Thoracic aorta (tissue), 2 donors: ENCODE data around the gene LCOR. TPM values are rescaled to one million over a fixed set of nuclear protein-coding genes. Genes with fewer than 3 reads are reported as not detected.

Experiments
- ATAC-seq: fragments of 150-250 bp; one replicate; pipeline ENCODE4 v1.8.0; 2017; ENCODE audit warnings: low read depth; ENCODE audit not compliant: insufficient number of reproducible peaks, low FRiP score
- DNase-seq: peaks from one replicate; pipeline ENCODE4 v3.0.0-alpha.2; 2020; ENCODE audit warnings: low spot score
- H3K27ac ChIP-seq, 2 donors: fragments of 200-600 bp; sonication (generic); 1 replicate in 1 of 2; 2 replicates in 1 of 2; pipeline ENCODE4 v1.5.1; 2016; ENCODE audit warnings: mild to moderate bottlenecking in 2 of 2, moderate library complexity in 2 of 2
- H3K27me3 ChIP-seq: fragments of 200-600 bp; sonication (generic); replicated peaks from 2 replicates; pipeline ENCODE4 v1.6.0; 2016; ENCODE audit warnings: mild to moderate bottlenecking; ENCODE audit not compliant: insufficient read depth
- H3K36me3 ChIP-seq: fragments of 200-600 bp; sonication (generic); one replicate; pipeline ENCODE4 v1.5.1; 2016
- H3K4me1 ChIP-seq, 2 donors: fragments of 200-600 bp; sonication (generic); 1 replicate in 1 of 2; 2 replicates in 1 of 2; pipeline versions ENCODE4 v1.5.1 to v1.6.0; 2016; ENCODE audit warnings: low read depth in 2 of 2, mild to moderate bottlenecking in 1 of 2; ENCODE audit not compliant: control insufficient read depth in 1 of 2
- H3K4me3 ChIP-seq: fragments of 200-600 bp; sonication (generic); 2 replicates; pipeline ENCODE4 v1.5.1; 2016; ENCODE audit warnings: mild to moderate bottlenecking
- H3K9me3 ChIP-seq: fragments of 200-600 bp; sonication (generic); 2 replicates; pipeline ENCODE4 v1.5.1; 2016
- total RNA-seq, 2 donors: library from RNA; depleted of rRNA; stranded (reverse); fragments of >200 nt; gene quantifications; one replicate each; pipeline versions ENCODE4 v1.1.0 to v1.2.3, GENCODE V29; 2016
- TF ChIP-seq, protein P1 (sequence below): fragments of 200-600 bp; sonication (generic); IDR thresholded peaks from one replicate; pipeline ENCODE4 v1.5.1; 2019; ENCODE audit warnings: antibody characterized with exemption

LCOR gene
- total RNA-seq, 2 donors from 2014 or later = 18.3 to 23.3 TPM

DNA sequence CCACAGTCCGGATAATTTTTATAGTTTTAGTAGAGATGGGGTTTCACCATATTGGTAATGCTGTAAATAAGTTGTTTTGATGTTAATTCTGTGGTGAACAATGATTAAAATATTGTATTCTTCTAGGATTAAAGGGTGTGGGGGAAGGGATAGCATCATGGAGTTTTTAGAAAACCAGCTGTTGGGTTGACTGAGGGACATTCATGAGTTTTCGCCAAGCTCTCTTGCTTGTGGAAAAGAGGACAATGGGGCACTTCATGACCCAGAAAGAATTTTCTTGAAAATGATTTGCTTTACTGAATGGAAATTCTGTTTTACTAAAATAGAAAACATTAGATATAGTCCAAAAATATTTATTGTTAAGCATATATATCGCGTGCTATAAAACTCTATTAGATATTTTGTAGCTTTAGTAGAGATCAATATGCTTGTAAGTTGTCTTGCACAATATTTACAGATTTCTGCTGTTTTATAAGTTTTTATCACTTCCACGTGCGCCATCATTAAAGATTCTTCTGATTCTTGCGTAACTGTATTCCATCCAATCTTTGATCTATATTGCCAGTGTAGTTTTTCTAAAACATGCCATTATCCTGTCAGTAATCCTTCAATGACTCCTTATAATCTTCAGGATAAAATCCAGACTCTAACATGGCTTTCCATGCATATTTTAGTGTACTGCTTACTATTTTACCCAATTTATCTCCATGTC, 41.8 kb downstream of the LCOR start:
- no peaks in the 10 kb centered on the region for H3K9me3 ChIP-seq
- no peak for DNase-seq
- no peak for ATAC-seq
- no peak overlapping the region for H3K27ac ChIP-seq
- H3K36me3 ChIP-seq = no peaks in the 10 kb centered on the region
- H3K4me3 ChIP-seq = no peak overlapping the region
- H3K27me3 ChIP-seq = no peaks in the 10 kb centered on the region
- peaks cover 0 to 7% of the 10 kb centered on the region in 2 donors for H3K4me1 ChIP-seq
- TF ChIP-seq, protein P1, sequence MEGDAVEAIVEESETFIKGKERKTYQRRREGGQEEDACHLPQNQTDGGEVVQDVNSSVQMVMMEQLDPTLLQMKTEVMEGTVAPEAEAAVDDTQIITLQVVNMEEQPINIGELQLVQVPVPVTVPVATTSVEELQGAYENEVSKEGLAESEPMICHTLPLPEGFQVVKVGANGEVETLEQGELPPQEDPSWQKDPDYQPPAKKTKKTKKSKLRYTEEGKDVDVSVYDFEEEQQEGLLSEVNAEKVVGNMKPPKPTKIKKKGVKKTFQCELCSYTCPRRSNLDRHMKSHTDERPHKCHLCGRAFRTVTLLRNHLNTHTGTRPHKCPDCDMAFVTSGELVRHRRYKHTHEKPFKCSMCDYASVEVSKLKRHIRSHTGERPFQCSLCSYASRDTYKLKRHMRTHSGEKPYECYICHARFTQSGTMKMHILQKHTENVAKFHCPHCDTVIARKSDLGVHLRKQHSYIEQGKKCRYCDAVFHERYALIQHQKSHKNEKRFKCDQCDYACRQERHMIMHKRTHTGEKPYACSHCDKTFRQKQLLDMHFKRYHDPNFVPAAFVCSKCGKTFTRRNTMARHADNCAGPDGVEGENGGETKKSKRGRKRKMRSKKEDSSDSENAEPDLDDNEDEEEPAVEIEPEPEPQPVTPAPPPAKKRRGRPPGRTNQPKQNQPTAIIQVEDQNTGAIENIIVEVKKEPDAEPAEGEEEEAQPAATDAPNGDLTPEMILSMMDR = no peak

DNA sequence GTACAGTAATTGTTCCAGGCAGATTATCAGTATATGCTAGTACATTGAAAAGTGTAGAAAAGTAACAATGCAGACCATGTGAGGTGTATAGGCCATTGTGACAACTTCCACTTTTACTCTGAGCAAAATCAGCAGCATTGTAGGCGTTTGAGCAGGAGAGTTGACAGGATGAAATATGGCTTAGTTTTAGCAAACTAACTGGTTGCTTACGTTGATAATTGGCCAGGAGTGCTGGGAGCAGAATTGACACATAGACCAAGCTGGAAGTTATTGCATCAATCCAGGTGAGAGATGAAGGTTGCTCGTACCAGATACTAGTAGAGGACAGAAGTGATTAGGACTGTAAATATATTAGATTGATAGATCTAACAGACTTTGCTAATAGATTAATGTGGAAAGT, 46.0 kb downstream of the LCOR start:
- no peaks in the 10 kb centered on the region for H3K9me3 ChIP-seq
- peaks cover 0 to 14% of the 10 kb centered on the region in 2 donors for H3K4me1 ChIP-seq
- DNase-seq (no peak), ATAC-seq (no peak)
- H3K4me3 ChIP-seq = no peak overlapping the region
- TF ChIP-seq, protein P1 = no peak
- no peaks in the 10 kb centered on the region for H3K27me3 ChIP-seq
- H3K27ac ChIP-seq = no peak overlapping the region
- H3K36me3 ChIP-seq = no peaks in the 10 kb centered on the region

DNA sequence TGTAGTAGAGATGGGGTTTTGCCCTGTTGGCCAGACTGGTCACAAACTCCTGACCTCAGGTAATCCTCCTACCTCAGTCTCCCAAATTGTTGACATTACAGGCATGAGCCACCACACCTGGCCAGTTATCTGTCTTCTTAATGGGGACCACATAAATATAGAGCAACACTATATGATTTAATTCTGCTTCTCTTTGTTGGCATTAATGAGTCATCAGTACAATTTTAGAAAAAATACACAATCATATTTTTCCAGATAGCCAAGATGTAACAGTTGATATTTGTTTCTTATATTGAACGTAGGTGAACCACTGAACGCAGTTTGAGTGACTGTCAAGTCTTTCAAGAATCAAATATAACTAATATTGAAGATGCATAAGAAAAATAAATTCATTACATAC, 48.5 kb downstream of the LCOR start:
- no peaks in the 10 kb centered on the region for H3K9me3 ChIP-seq
- TF ChIP-seq, protein P1 = no peak
- no peaks in the 10 kb centered on the region for H3K27me3 ChIP-seq
- no peak overlapping the region for H3K4me3 ChIP-seq
- DNase-seq = no peak
- no peak for ATAC-seq
- peaks cover 10 to 27% of the 10 kb centered on the region in 2 donors for H3K4me1 ChIP-seq
- no peak overlapping the region for H3K27ac ChIP-seq
- no peaks in the 10 kb centered on the region for H3K36me3 ChIP-seq

- Histone ChIP-seq H3K9me3 (peaks cover 4% of the 10 kb centered on the region), H3K27ac (no peak overlapping the region), H3K4me3 (no peak overlapping the region), H3K27me3 (no peaks in the 10 kb centered on the region), H3K4me1 (peaks cover 7 to 8% of the 10 kb centered on the region in 2 donors), H3K36me3 (no peaks in the 10 kb centered on the region)
- TF ChIP-seq, protein P1 = no peak
- DNase-seq = no peak
- no peak for ATAC-seq
These were observed 57.5 kb downstream of the LCOR start for GRCh38 chr10:96889415-96890171.

DNA sequence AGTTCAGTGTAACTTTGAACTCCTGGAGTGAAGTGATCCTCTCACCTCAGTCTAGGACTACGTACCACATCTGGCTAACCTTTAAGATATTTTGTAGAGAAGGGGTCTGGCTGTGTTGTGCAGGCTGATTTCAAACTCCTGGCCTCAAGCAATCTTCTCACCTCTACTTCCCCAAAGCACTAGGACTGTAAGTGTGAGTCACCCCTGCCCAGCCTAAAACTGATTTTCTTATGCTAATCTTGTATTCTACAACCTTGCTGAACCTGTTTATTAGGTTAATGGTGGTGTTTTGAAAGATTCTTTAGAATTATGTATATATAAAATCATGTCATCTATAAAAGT, 58.0 kb downstream of the LCOR start:
- H3K4me1 ChIP-seq = peaks cover 1 to 2% of the 10 kb centered on the region in 2 donors
- ATAC-seq = no peak
- TF ChIP-seq, protein P1 = no peak
- H3K4me3 ChIP-seq = no peak overlapping the region
- H3K27me3 ChIP-seq = no peaks in the 10 kb centered on the region
- no peak for DNase-seq
- no peak overlapping the region for H3K27ac ChIP-seq
- peaks cover 4% of the 10 kb centered on the region for H3K9me3 ChIP-seq
- H3K36me3 ChIP-seq = no peaks in the 10 kb centered on the region
